ENCODE results near the gene PPT1. TPM values are rescaled to one million over a fixed set of nuclear protein-coding genes. Genes with fewer than 3 reads are reported as not detected.

Gene PPT1
- polyA plus RNA-seq (2013) = 109 TPM

- CTCF ChIA-PET = interaction anchor here (0.8 to 2.3 kb wide), 4 partner anchors 10 to 45 kb away, joined by 3 to 8 read pairs (median 6); no protein-coding TSS in a partner anchor
- WGBS (ENCODE audit: insufficient coverage) = under 1% methylated on average over 47 of the region's 51 CpGs
Measured at GRCh38 chr1:40096977-40097782, at the start of gene PPT1. TSS of gene PPT1 (minus strand) at chr1:40097252. CDS start at chr1:40097238, 14 bp downstream.

GRCh38 chr1:40143891-40144575 is 47.0 kb upstream of the PPT1 start:
- Histone ChIP-seq H3K27ac (ENCODE audit: insufficient read depth in 1 of 2, low read depth in 1 of 2, low read length in 2 of 2, poor library complexity in 1 of 2, severe bottlenecking in 2 of 2) (no peak overlapping the region), H3K27me3 (replicated peaks in 2 of 5; ENCODE audit: control insufficient read depth in 4 of 5, insufficient read depth in 5 of 5, low read length in 4 of 5) (peaks cover 0 to 7% (median 2%) of the 10 kb centered on the region in 5 experiments), H3K36me3 (ENCODE audit: control insufficient read depth in 4 of 4, insufficient read depth in 4 of 4, low read length in 3 of 4) (no peaks in the 10 kb centered on the region), H3K4me3 (ENCODE audit: control insufficient read depth in 1 of 7, extremely low read depth in 1 of 7, insufficient read depth in 4 of 7, low read depth in 2 of 7, low read length in 6 of 7) (no peak overlapping the region), H3K9me3 (ENCODE audit: control extremely low read depth in 1 of 5, control insufficient read depth in 4 of 5, insufficient read depth in 2 of 5, low read depth in 1 of 5, low read length in 4 of 5) (no peaks in the 10 kb centered on the region), H3K4me1 (ENCODE audit: control extremely low read depth in 1 of 4, control insufficient read depth in 4 of 4, insufficient read depth in 4 of 4, low read length in 3 of 4) (no peaks in the 10 kb centered on the region)
- CTCF ChIA-PET = interaction anchor here (0.7 to 5.8 kb wide), 39 partner anchors 10 to 294 kb away, joined by 3 to 57 read pairs (median 4); no protein-coding TSS in a partner anchor
- peak; percentile 75 to 82 (median 78) for DNase-seq
- POLR2A ChIA-PET = no interaction called here
- 2% methylated on average over 6 of the region's 7 CpGs for WGBS (ENCODE audit: insufficient coverage)

More at GRCh38 chr1:40096977-40097782, at the start of gene PPT1:
- H3K27ac ChIP-seq (ENCODE audit: insufficient read depth in 1 of 2, low read depth in 1 of 2, low read length in 2 of 2, poor library complexity in 1 of 2, severe bottlenecking in 2 of 2) = peak within 1 kb of the TSS in 1 of 2 experiments; percentile 12
- DNase-seq = peak; percentile 67 to 86 (median 76)
- H3K36me3 ChIP-seq (ENCODE audit: control insufficient read depth in 4 of 4, insufficient read depth in 4 of 4, low read length in 3 of 4) = peaks cover 0 to 9% (median 3%) of the 10 kb centered on the region in 4 experiments
- peaks cover 5 to 39% (median 12%) of the 10 kb centered on the region in 4 experiments for H3K4me1 ChIP-seq (ENCODE audit: control extremely low read depth in 1 of 4, control insufficient read depth in 4 of 4, insufficient read depth in 4 of 4, low read length in 3 of 4)
- H3K4me3 ChIP-seq (ENCODE audit: control insufficient read depth in 1 of 7, extremely low read depth in 1 of 7, insufficient read depth in 4 of 7, low read depth in 2 of 7, low read length in 6 of 7) = peak within 1 kb of the TSS; percentile 54 to 87 (median 76)
- no peaks in the 10 kb centered on the region for H3K27me3 ChIP-seq (replicated peaks in 2 of 5; ENCODE audit: control insufficient read depth in 4 of 5, insufficient read depth in 5 of 5, low read length in 4 of 5)
- POLR2A ChIA-PET = interaction anchor here (0.7 kb wide), 1 partner anchor 66 kb away, joined by 4 read pairs; no protein-coding TSS in a partner anchor
- peaks cover 0 to 2% (median 0%) of the 10 kb centered on the region in 5 experiments for H3K9me3 ChIP-seq (ENCODE audit: control extremely low read depth in 1 of 5, control insufficient read depth in 4 of 5, insufficient read depth in 2 of 5, low read depth in 1 of 5, low read length in 4 of 5)

- Histone ChIP-seq H3K9me3 (ENCODE audit: control extremely low read depth in 1 of 5, control insufficient read depth in 4 of 5, insufficient read depth in 2 of 5, low read depth in 1 of 5, low read length in 4 of 5) (no peaks in the 10 kb centered on the region), H3K4me3 (ENCODE audit: control insufficient read depth in 1 of 7, extremely low read depth in 1 of 7, insufficient read depth in 4 of 7, low read depth in 2 of 7, low read length in 6 of 7) (no peak overlapping the region), H3K27me3 (replicated peaks in 2 of 5; ENCODE audit: control insufficient read depth in 4 of 5, insufficient read depth in 5 of 5, low read length in 4 of 5) (peaks cover 0 to 7% (median 2%) of the 10 kb centered on the region in 5 experiments), H3K27ac (ENCODE audit: insufficient read depth in 1 of 2, low read depth in 1 of 2, low read length in 2 of 2, poor library complexity in 1 of 2, severe bottlenecking in 2 of 2) (no peak overlapping the region), H3K36me3 (ENCODE audit: control insufficient read depth in 4 of 4, insufficient read depth in 4 of 4, low read length in 3 of 4) (no peaks in the 10 kb centered on the region), H3K4me1 (ENCODE audit: control extremely low read depth in 1 of 4, control insufficient read depth in 4 of 4, insufficient read depth in 4 of 4, low read length in 3 of 4) (no peaks in the 10 kb centered on the region)
- ChIA-PET CTCF (interaction anchor here (1.0 to 5.8 kb wide), 15 partner anchors 9 to 296 kb away, joined by 3 to 57 read pairs (median 5); no protein-coding TSS in a partner anchor), POLR2A (no interaction called here)
- WGBS (ENCODE audit: insufficient coverage) = 100% methylated on average over 1 of the region's 2 CpGs
- DNase-seq = no peak
Measured at GRCh38 chr1:40141878-40142535, 45.0 kb upstream of the PPT1 start.

- POLR2A ChIA-PET = no interaction called here
- Histone ChIP-seq H3K9me3 (ENCODE audit: control extremely low read depth in 1 of 5, control insufficient read depth in 4 of 5, insufficient read depth in 2 of 5, low read depth in 1 of 5, low read length in 4 of 5) (no peaks in the 10 kb centered on the region), H3K27me3 (replicated peaks in 2 of 5; ENCODE audit: control insufficient read depth in 4 of 5, insufficient read depth in 5 of 5, low read length in 4 of 5) (peaks cover 0 to 5% (median 2%) of the 10 kb centered on the region in 5 experiments), H3K36me3 (ENCODE audit: control insufficient read depth in 4 of 4, insufficient read depth in 4 of 4, low read length in 3 of 4) (no peaks in the 10 kb centered on the region), H3K4me3 (ENCODE audit: control insufficient read depth in 1 of 7, extremely low read depth in 1 of 7, insufficient read depth in 4 of 7, low read depth in 2 of 7, low read length in 6 of 7) (no peak overlapping the region), H3K27ac (ENCODE audit: insufficient read depth in 1 of 2, low read depth in 1 of 2, low read length in 2 of 2, poor library complexity in 1 of 2, severe bottlenecking in 2 of 2) (no peak overlapping the region), H3K4me1 (ENCODE audit: control extremely low read depth in 1 of 4, control insufficient read depth in 4 of 4, insufficient read depth in 4 of 4, low read length in 3 of 4) (no peaks in the 10 kb centered on the region)
- DNase-seq = peak in 1 of 3 donors; percentile 25
- whole genome bisulfite sequencing (ENCODE audit: insufficient coverage) = 75% methylated on average over 1 of the region's 7 CpGs
- CTCF ChIA-PET = interaction anchor here (1.5 to 5.8 kb wide), 4 partner anchors 13 to 265 kb away, joined by 4 to 57 read pairs (median 16); no protein-coding TSS in a partner anchor
Measured at GRCh38 chr1:40140211-40140973, 43.3 kb upstream of the PPT1 start.

- POLR2A ChIA-PET = no interaction called here
- CTCF ChIA-PET = interaction anchor here (0.6 to 4.9 kb wide), 2 partner anchors 9 to 302 kb away, joined by 3 to 22 read pairs; no protein-coding TSS in a partner anchor
- WGBS (ENCODE audit: insufficient coverage) = 80% methylated on average over 1 of the region's 2 CpGs
Measured at GRCh38 chr1:40133839-40134238, 36.8 kb upstream of the PPT1 start.

GRCh38 chr1:40133312-40133665 is 36.2 kb upstream of the PPT1 start:
- CTCF ChIA-PET = interaction anchor here (2.4 to 4.9 kb wide), 2 partner anchors 10 to 205 kb away, joined by 5 to 22 read pairs; no protein-coding TSS in a partner anchor
- H3K27me3 ChIP-seq (replicated peaks in 2 of 5; ENCODE audit: control insufficient read depth in 4 of 5, insufficient read depth in 5 of 5, low read length in 4 of 5) = no peaks in the 10 kb centered on the region
- 93% methylated on average over 19 of the region's 21 CpGs for WGBS (ENCODE audit: insufficient coverage)
- peaks cover 0 to 3% (median 0%) of the 10 kb centered on the region in 5 experiments for H3K9me3 ChIP-seq (ENCODE audit: control extremely low read depth in 1 of 5, control insufficient read depth in 4 of 5, insufficient read depth in 2 of 5, low read depth in 1 of 5, low read length in 4 of 5)
- POLR2A ChIA-PET = no interaction called here
- H3K27ac ChIP-seq (ENCODE audit: insufficient read depth in 1 of 2, low read depth in 1 of 2, low read length in 2 of 2, poor library complexity in 1 of 2, severe bottlenecking in 2 of 2) = no peak overlapping the region
- no peak for DNase-seq
- H3K4me3 ChIP-seq (ENCODE audit: control insufficient read depth in 1 of 7, extremely low read depth in 1 of 7, insufficient read depth in 4 of 7, low read depth in 2 of 7, low read length in 6 of 7) = no peak overlapping the region
- H3K36me3 ChIP-seq (ENCODE audit: control insufficient read depth in 4 of 4, insufficient read depth in 4 of 4, low read length in 3 of 4) = no peaks in the 10 kb centered on the region
- peaks cover 0 to 11% (median 9%) of the 10 kb centered on the region in 4 experiments for H3K4me1 ChIP-seq (ENCODE audit: control extremely low read depth in 1 of 4, control insufficient read depth in 4 of 4, insufficient read depth in 4 of 4, low read length in 3 of 4)

More at GRCh38 chr1:40133839-40134238, 36.8 kb upstream of the PPT1 start:
- no peak for DNase-seq
- Histone ChIP-seq H3K27ac (ENCODE audit: insufficient read depth in 1 of 2, low read depth in 1 of 2, low read length in 2 of 2, poor library complexity in 1 of 2, severe bottlenecking in 2 of 2) (no peak overlapping the region), H3K27me3 (replicated peaks in 2 of 5; ENCODE audit: control insufficient read depth in 4 of 5, insufficient read depth in 5 of 5, low read length in 4 of 5) (no peaks in the 10 kb centered on the region), H3K36me3 (ENCODE audit: control insufficient read depth in 4 of 4, insufficient read depth in 4 of 4, low read length in 3 of 4) (no peaks in the 10 kb centered on the region), H3K4me3 (ENCODE audit: control insufficient read depth in 1 of 7, extremely low read depth in 1 of 7, insufficient read depth in 4 of 7, low read depth in 2 of 7, low read length in 6 of 7) (no peak overlapping the region), H3K9me3 (ENCODE audit: control extremely low read depth in 1 of 5, control insufficient read depth in 4 of 5, insufficient read depth in 2 of 5, low read depth in 1 of 5, low read length in 4 of 5) (peaks cover 0 to 3% (median 0%) of the 10 kb centered on the region in 5 experiments), H3K4me1 (ENCODE audit: control extremely low read depth in 1 of 4, control insufficient read depth in 4 of 4, insufficient read depth in 4 of 4, low read length in 3 of 4) (peaks cover 0 to 11% (median 9%) of the 10 kb centered on the region in 4 experiments)
